H1 (cell line): ENCODE measurements around the gene ATP8B3. TPM values are rescaled to one million over a fixed set of nuclear protein-coding genes. Genes with fewer than 3 reads are reported as not detected.

Experiments used
- CHD2 ChIP-seq: IDR thresholded peaks from 2 replicates; pipeline ENCODE4 v1.6.1; 2012; ENCODE audit warnings: low read length, improper control_type of control experiment
- CHD7 ChIP-seq: fragments of 300-600 bp; sonication (generic); IDR thresholded peaks from 2 replicates; pipeline ENCODE4 v1.7.1; 2012; ENCODE audit warnings: low read length, moderate library complexity, mild to moderate bottlenecking, inconsistent platforms; ENCODE audit not compliant: insufficient replicate concordance
- E2F6 ChIP-seq: IDR thresholded peaks from 2 replicates; pipeline ENCODE4 v1.6.1; 2012; ENCODE audit warnings: inconsistent platforms
- KDM1A ChIP-seq: fragments of 200-600, 300-600 bp; sonication (generic); IDR thresholded peaks from 2 replicates; pipeline ENCODE4 v1.7.1; 2016; ENCODE audit warnings: mild to moderate bottlenecking, low read length, borderline replicate concordance
- MAX ChIP-seq: IDR thresholded peaks from 2 replicates; pipeline ENCODE4 v1.6.1; 2012; ENCODE audit warnings: inconsistent platforms
- PHF8 ChIP-seq: fragments of 200-600 bp; sonication (generic); conservative IDR thresholded peaks from 2 replicates; pipeline ENCODE4 v1.7.1; 2012; ENCODE audit warnings: low read depth, mild to moderate bottlenecking, inconsistent platforms, low read length, moderate library complexity
- SIN3A ChIP-seq, 2 experiments: IDR thresholded peaks in 1 of 2; conservative IDR thresholded peaks in 1 of 2; 2 replicates each; pipeline ENCODE4 v1.6.1; 2011 to 2012; ENCODE audit warnings: low read length in 2 of 2, improper control_type of control experiment in 1 of 2, low read depth in 1 of 2, mild to moderate bottlenecking in 1 of 2
- USF2 ChIP-seq: IDR thresholded peaks from 2 replicates; pipeline ENCODE4 v1.6.1; 2011; ENCODE audit warnings: low read length, improper control_type of control experiment
- ZNF274 ChIP-seq: IDR thresholded peaks from 2 replicates; pipeline ENCODE4 v1.7.0; 2012; ENCODE audit warnings: low read length, borderline replicate concordance; ENCODE audit errors: extremely low read depth
- polyA plus RNA-seq, 7 experiments: library from polyadenylated mRNA; depleted of rRNA in 3 of 7; stranded (reverse) in 5 of 7; unstranded in 2 of 7; fragments of >200 nt in 5 of 7; fragments of 200-250 nt in 2 of 7; gene quantifications; 1 replicate in 5 of 7; 2 replicates in 1 of 7; 4 replicates in 1 of 7; pipeline versions ENCODE4 v1.2.1 to v1.2.3, GENCODE V29; 2011 to 2013; ENCODE audit warnings: missing spikeins in 2 of 7, mixed read lengths in 2 of 7
- total RNA-seq: library from RNA; stranded (reverse); fragmentation: NEBNext Ultra II Directional; extraction: Animal tissue kit (Norgen Biotek cat#: 25700); gene quantifications from 2 replicates; pipeline ENCODE4 v1.2.1, GENCODE V29; 2021

The ATP8B3 gene
- total and polyA plus RNA-seq, 2 of the 8 experiments (the other 6 are each of a cell fraction or from before 2014, with no cell fraction given): 4.1 to 9.3 TPM

GRCh38 chr19:1845125-1845515, 33.0 kb upstream of the ATP8B3 start (continued):
- TF ChIP-seq CHD7 (no peak), MAX (no peak), E2F6 (no peak), ZNF274 (no peak), KDM1A (no peak), PHF8 (no peak), CHD2 (no peak), USF2 (no peak), SIN3A (conservative IDR thresholded peaks at IDR 0.05 in 1 of 2, IDR thresholded peaks at IDR 0.05 in 1 of 2; ENCODE audit: low read depth in 1 of 2, low read length in 2 of 2) (no peak)
